SK-N-SH treated with all-trans-retinoic acid at 6 μM for 48 hours (cell line): ENCODE measurements around the gene OVCA2.

ENCODE experiments used
- ATAC-seq: fragments of 200-7000 bp; cut with Tn5 transposase; 3 replicates; pipeline ENCODE4 v1.9.1; 2020; ENCODE audit warnings: mild to moderate bottlenecking, moderate library complexity
- ARNTL ChIP-seq: fragments of 450-650 bp; formaldehyde crosslinking; IDR thresholded peaks from 2 replicates; pipeline ENCODE4 v1.5.0; 2020; ENCODE audit warnings: low read depth, mild to moderate bottlenecking, moderate library complexity, borderline replicate concordance
- CSDC2 ChIP-seq: fragments of 250-450 bp; sonication (Bioruptor Pico); IDR thresholded peaks from 2 replicates; pipeline ENCODE4 v1.5.0; 2020; ENCODE audit warnings: mild to moderate bottlenecking, moderate library complexity
- CSRNP3 ChIP-seq: fragments of 250-450 bp; sonication (Bioruptor Pico); IDR thresholded peaks from 2 replicates; pipeline ENCODE4 v1.5.1; 2021; ENCODE audit warnings: mild to moderate bottlenecking, moderate library complexity
- ISL1 ChIP-seq: fragments of 250-450 bp; sonication (Bioruptor Pico); IDR thresholded peaks from 2 replicates; pipeline ENCODE4 v2.1.2; 2022; ENCODE audit warnings: mild to moderate bottlenecking, moderate library complexity
- OSR1 ChIP-seq: fragments of 250-450 bp; sonication (Bioruptor Pico); IDR thresholded peaks from 2 replicates; pipeline ENCODE4 v1.8.0; 2022; ENCODE audit warnings: moderate library complexity, mild to moderate bottlenecking, inconsistent platforms
- PATZ1 ChIP-seq: fragments of 250-450 bp; sonication (Bioruptor Pico); IDR thresholded peaks from 2 replicates; pipeline ENCODE4 v1.8.0; 2020; ENCODE audit warnings: mild to moderate bottlenecking, moderate library complexity, borderline replicate concordance
- PPARA ChIP-seq: fragments of 250-450 bp; sonication (Bioruptor Pico); IDR thresholded peaks from 2 replicates; pipeline ENCODE4 v1.5.0; 2020; ENCODE audit warnings: mild to moderate bottlenecking, borderline replicate concordance
- SNAI2 ChIP-seq: fragments of 250-450 bp; sonication (Bioruptor Pico); IDR thresholded peaks from 2 replicates; pipeline ENCODE4 v1.5.0; 2020; ENCODE audit warnings: mild to moderate bottlenecking, moderate library complexity
- TOX ChIP-seq: fragments of 250-450 bp; sonication (Bioruptor Pico); IDR thresholded peaks from 2 replicates; pipeline ENCODE4 v1.8.0; 2021; ENCODE audit warnings: mild to moderate bottlenecking, moderate library complexity, borderline replicate concordance
- TSHZ2 ChIP-seq: fragments of 250-450 bp; sonication (Bioruptor Pico); IDR thresholded peaks from 2 replicates; pipeline ENCODE4 v1.5.0; 2020; ENCODE audit warnings: mild to moderate bottlenecking, moderate library complexity
- ZC3H10 ChIP-seq: fragments of 250-450 bp; sonication (Bioruptor Pico); IDR thresholded peaks from 2 replicates; pipeline ENCODE4 v1.5.1; 2021; ENCODE audit warnings: mild to moderate bottlenecking, moderate library complexity
- ZFP30 ChIP-seq: fragments of 450-650 bp; formaldehyde crosslinking; IDR thresholded peaks from 2 replicates; pipeline ENCODE4 v1.5.0; 2022; ENCODE audit warnings: mild to moderate bottlenecking, moderate library complexity
- ZNF70 ChIP-seq: fragments of 450-650 bp; formaldehyde crosslinking; IDR thresholded peaks from 2 replicates; pipeline ENCODE4 v1.5.0; 2020; ENCODE audit warnings: mild to moderate bottlenecking, moderate library complexity
- ZNF8 ChIP-seq: fragments of 450-650 bp; formaldehyde crosslinking; IDR thresholded peaks from 2 replicates; pipeline ENCODE4 v1.5.0; 2020; ENCODE audit warnings: mild to moderate bottlenecking, moderate library complexity
- TF ChIP-seq, protein P1 (sequence below): fragments of 250-450 bp; sonication (Bioruptor Pico); IDR thresholded peaks from 2 replicates; pipeline ENCODE4 v1.8.0; 2021; ENCODE audit warnings: low read depth, mild to moderate bottlenecking, moderate library complexity, borderline replicate concordance

OVCA2 gene

GRCh38 chr17:2090210-2090641 lies 48.4 kb downstream of the OVCA2 start:
- TF ChIP-seq CSDC2 (CRISPR knock-in tag) (no peak), ZFP30 (CRISPR knock-in tag) (no peak), PPARA (CRISPR knock-in tag) (no peak), CSRNP3 (CRISPR knock-in tag) (no peak), OSR1 (CRISPR knock-in tag) (no peak), TOX (CRISPR knock-in tag) (no peak), ZNF8 (CRISPR knock-in tag) (no peak), TSHZ2 (CRISPR knock-in tag) (no peak), ISL1 (no peak), PATZ1 (CRISPR knock-in tag) (no peak)
- TF ChIP-seq, protein P1, sequence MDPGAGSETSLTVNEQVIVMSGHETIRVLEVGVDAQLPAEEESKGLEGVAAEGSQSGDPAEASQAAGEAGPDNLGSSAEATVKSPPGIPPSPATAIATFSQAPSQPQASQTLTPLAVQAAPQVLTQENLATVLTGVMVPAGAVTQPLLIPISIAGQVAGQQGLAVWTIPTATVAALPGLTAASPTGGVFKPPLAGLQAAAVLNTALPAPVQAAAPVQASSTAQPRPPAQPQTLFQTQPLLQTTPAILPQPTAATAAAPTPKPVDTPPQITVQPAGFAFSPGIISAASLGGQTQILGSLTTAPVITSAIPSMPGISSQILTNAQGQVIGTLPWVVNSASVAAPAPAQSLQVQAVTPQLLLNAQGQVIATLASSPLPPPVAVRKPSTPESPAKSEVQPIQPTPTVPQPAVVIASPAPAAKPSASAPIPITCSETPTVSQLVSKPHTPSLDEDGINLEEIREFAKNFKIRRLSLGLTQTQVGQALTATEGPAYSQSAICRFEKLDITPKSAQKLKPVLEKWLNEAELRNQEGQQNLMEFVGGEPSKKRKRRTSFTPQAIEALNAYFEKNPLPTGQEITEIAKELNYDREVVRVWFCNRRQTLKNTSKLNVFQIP (CRISPR knock-in tag) = no peak
- no peak for ATAC-seq

- peak; percentile 57; the same call in 1 of the 2 replicates for TF ChIP-seq SNAI2 (CRISPR knock-in tag)
- no peak for TF ChIP-seq TSHZ2 (CRISPR knock-in tag)
- peak; percentile 34; the same call in 1 of the 2 replicates for TF ChIP-seq ZNF70
- TF ChIP-seq, all 23 proteins: peak for 2
- peak; percentile 93 for ATAC-seq
Observed at GRCh38 chr17:2090804-2091534, 49.1 kb downstream of the OVCA2 start.

DNA sequence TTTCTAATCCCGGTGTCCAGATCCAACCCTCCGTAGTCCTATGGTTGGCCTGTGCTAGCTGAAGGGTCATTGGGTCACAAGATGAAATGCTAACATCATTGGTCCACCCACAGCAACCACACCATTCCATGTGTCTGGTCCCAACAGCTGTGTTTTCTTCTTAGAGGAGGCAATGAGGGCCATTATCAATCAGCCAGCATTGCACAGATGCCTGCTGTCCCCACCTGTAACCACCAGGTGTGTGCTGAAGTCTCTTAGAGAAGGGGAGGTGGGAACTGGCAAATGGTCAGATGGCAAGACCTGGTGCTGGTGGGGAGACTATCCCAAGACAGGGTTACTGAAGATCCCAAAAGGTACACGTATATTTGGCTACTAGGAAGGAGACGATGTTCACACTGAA lies 50.4 kb downstream of the OVCA2 start:
- ATAC-seq = no peak
- TF ChIP-seq ISL1 (no peak), ZC3H10 (no peak), ARNTL (CRISPR knock-in tag) (no peak), SNAI2 (CRISPR knock-in tag) (no peak)
